IPS DF 6.9 (cell line): Measurements from ENCODE around the gene PPM1H.
"Not testable (repeated sequence)": the region's sequence is repeated elsewhere in the genome, so short reads cannot be mapped to it uniquely, and the experiment has no call there.

Source experiments
- DNase-seq: peaks from one replicate; pipeline ENCODE4 v3.0.0-alpha.2; 2013; ENCODE audit warnings: low read depth, low spot score
- H3K27ac ChIP-seq: one replicate; pipeline ENCODE4 v1.5.1; 2013; ENCODE audit warnings: low read length, control low read depth
- H3K27me3 ChIP-seq: 2 replicates; pipeline ENCODE4 v1.6.1; 2013; ENCODE audit warnings: mild to moderate bottlenecking, low read length; ENCODE audit not compliant: control insufficient read depth, insufficient read depth
- H3K36me3 ChIP-seq: 2 replicates; pipeline ENCODE4 v1.6.1; 2013; ENCODE audit warnings: low read length; ENCODE audit not compliant: control insufficient read depth, insufficient read depth
- H3K4me1 ChIP-seq: 2 replicates; pipeline ENCODE4 v1.6.1; 2013; ENCODE audit warnings: low read length; ENCODE audit not compliant: control insufficient read depth, insufficient read depth
- H3K4me3 ChIP-seq: 2 replicates; pipeline ENCODE4 v1.5.1; 2013; ENCODE audit warnings: mild to moderate bottlenecking, low read length
- H3K9me3 ChIP-seq: 2 replicates; pipeline ENCODE4 v1.6.1; 2013; ENCODE audit warnings: low read length, inconsistent platforms; ENCODE audit not compliant: control insufficient read depth, insufficient read depth
- WGBS: extraction: QIAGEN DNeasy Blood & Tissue Kit; methylation state at CpG from one replicate; pipeline ENCODE4 v1.1.7; 2013; ENCODE audit warnings: mixed read lengths, missing lambda C conversion rate; ENCODE audit not compliant: insufficient read length, insufficient coverage; 5-methylcytosine and 5-hydroxymethylcytosine counted together

The PPM1H gene

GRCh38 chr12:62762645-62763044 lies 172.3 kb downstream of the PPM1H start:
- Histone ChIP-seq H3K4me1 (no peaks in the 10 kb centered on the region), H3K4me3 (no peak overlapping the region), H3K27ac (no peak overlapping the region), H3K27me3 (no peaks in the 10 kb centered on the region), H3K36me3 (no peaks in the 10 kb centered on the region), H3K9me3 (no peaks in the 10 kb centered on the region; the same call in 1 of the 2 replicates)
- whole genome bisulfite sequencing = no CpG with 5 or more reads among the region's 3 CpGs
- no peak for DNase-seq

- Histone ChIP-seq H3K4me1 (no peaks in the 10 kb centered on the region), H3K27me3 (no peaks in the 10 kb centered on the region), H3K4me3 (no peak overlapping the region), H3K36me3 (no peaks in the 10 kb centered on the region), H3K9me3 (no peaks in the 10 kb centered on the region; the same call in 1 of the 2 replicates), H3K27ac (no peak overlapping the region)
- no CpG with 5 or more reads among the region's 5 CpGs for WGBS
- no peak for DNase-seq
Observed at GRCh38 chr12:62761658-62762057, 173.3 kb downstream of the PPM1H start.

DNA sequence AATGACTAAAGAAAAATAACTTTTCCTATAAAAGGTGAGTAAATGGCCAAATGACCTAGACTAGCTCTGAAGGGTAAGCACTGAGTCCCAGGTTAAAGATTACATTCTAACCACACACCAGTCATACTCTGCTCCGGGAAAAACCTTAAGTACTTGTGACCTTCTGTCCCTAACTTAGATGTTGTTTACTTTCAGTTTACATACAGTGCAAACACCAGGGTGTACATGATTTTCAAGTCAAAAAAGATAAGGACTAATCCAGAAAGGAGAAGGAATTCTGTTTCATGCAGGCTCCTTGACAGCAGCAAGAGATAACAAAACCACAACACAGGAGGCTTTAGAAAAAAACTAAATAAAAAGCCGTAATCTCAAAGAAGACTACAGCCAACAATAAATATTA lies 174.2 kb downstream of the PPM1H start:
- Histone ChIP-seq H3K36me3 (no peaks in the 10 kb centered on the region), H3K4me3 (no peak overlapping the region), H3K27ac (no peak overlapping the region), H3K4me1 (no peaks in the 10 kb centered on the region), H3K27me3 (no peaks in the 10 kb centered on the region), H3K9me3 (no peaks in the 10 kb centered on the region; the same call in 1 of the 2 replicates)
- WGBS = no CpG with 5 or more reads among the region's 2 CpGs
- DNase-seq = no peak

GRCh38 chr12:62760341-62760740 lies 174.6 kb downstream of the PPM1H start:
- WGBS = no CpG with 5 or more reads among the region's 3 CpGs
- not testable (repeated sequence) for DNase-seq, H3K4me1 ChIP-seq, H3K9me3 ChIP-seq, H3K27me3 ChIP-seq, H3K4me3 ChIP-seq, H3K27ac ChIP-seq, H3K36me3 ChIP-seq

DNA sequence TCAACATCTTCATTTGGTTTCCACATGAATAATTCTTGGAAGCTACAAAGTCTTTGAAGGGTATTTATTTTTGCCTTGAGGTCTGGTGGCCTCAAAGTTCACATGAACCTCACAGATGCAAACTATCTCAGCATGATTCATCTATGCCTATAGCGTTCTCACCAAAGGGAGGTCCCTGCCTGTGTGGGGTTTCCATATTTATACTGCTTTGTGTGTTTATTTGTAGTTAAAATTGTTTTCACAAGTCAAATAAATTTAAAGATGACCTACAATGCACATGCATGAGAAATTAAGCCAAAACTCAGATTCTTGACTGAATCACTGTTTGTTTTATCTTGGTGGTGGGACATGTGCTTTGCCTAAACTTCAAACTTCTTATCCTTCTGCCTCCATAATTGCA lies 176.7 kb downstream of the PPM1H start:
- no peaks in the 10 kb centered on the region for H3K27me3 ChIP-seq
- DNase-seq = no peak
- H3K36me3 ChIP-seq = peaks cover 5% of the 10 kb centered on the region; the same call in 1 of the 2 replicates
- no peaks in the 10 kb centered on the region for H3K4me1 ChIP-seq
- no peaks in the 10 kb centered on the region; the same call in 1 of the 2 replicates for H3K9me3 ChIP-seq
- H3K27ac ChIP-seq = no peak overlapping the region
- no CpG with 5 or more reads among the region's 1 CpG for WGBS
- no peak overlapping the region for H3K4me3 ChIP-seq

GRCh38 chr12:62757048-62757447 lies 177.9 kb downstream of the PPM1H start:
- no CpG with 5 or more reads among the region's 2 CpGs for WGBS

DNA sequence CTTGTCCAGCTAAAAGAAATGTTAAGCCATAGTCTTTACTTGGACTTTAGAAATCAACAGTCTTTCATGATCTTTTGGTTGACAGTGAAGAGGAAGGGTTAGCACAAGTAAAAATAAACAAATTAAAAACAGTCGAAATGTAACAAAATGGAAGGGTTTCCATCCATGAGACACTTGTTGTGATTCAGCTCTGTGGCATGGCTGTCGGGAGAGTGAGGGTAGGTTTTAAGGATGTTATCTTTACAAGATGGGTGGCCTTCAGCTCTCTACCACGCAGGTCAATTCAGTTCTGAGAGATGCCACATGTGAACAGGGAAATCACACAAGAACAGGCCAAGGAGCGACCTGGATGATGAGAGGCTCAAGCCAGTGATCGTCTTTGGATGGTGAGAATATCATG lies 180.2 kb downstream of the PPM1H start:
- Histone ChIP-seq H3K27me3 (no peaks in the 10 kb centered on the region), H3K4me1 (no peaks in the 10 kb centered on the region), H3K4me3 (no peak overlapping the region), H3K9me3 (no peaks in the 10 kb centered on the region; the same call in 1 of the 2 replicates), H3K27ac (no peak overlapping the region), H3K36me3 (peaks cover 5% of the 10 kb centered on the region; the same call in 1 of the 2 replicates)
- no CpG with 5 or more reads among the region's 5 CpGs for WGBS
- DNase-seq = no peak

More at GRCh38 chr12:62757048-62757447, 177.9 kb downstream of the PPM1H start:
- Histone ChIP-seq H3K9me3 (no peaks in the 10 kb centered on the region; the same call in 1 of the 2 replicates), H3K27me3 (no peaks in the 10 kb centered on the region), H3K4me1 (no peaks in the 10 kb centered on the region), H3K36me3 (peaks cover 5% of the 10 kb centered on the region; the same call in 1 of the 2 replicates), H3K4me3 (no peak overlapping the region), H3K27ac (no peak overlapping the region)
- DNase-seq = no peak

GRCh38 chr12:62751810-62752155 lies 183.2 kb downstream of the PPM1H start:
- Histone ChIP-seq H3K36me3 (peaks cover 5% of the 10 kb centered on the region; the same call in 1 of the 2 replicates), H3K9me3 (no peaks in the 10 kb centered on the region), H3K4me1 (no peaks in the 10 kb centered on the region), H3K27me3 (no peaks in the 10 kb centered on the region), H3K4me3 (no peak overlapping the region), H3K27ac (no peak overlapping the region)
- no peak for DNase-seq
- WGBS = no CpG with 5 or more reads among the region's 2 CpGs

GRCh38 chr12:62750941-62751809 lies 183.8 kb downstream of the PPM1H start:
- Histone ChIP-seq H3K9me3 (no peaks in the 10 kb centered on the region), H3K27me3 (no peaks in the 10 kb centered on the region), H3K36me3 (peaks cover 5% of the 10 kb centered on the region; the same call in 1 of the 2 replicates), H3K4me1 (no peaks in the 10 kb centered on the region), H3K27ac (no peak overlapping the region), H3K4me3 (no peak overlapping the region)
- WGBS = no CpG with 5 or more reads among the region's 10 CpGs
- DNase-seq = no peak

GRCh38 chr12:62749586-62749985 lies 185.4 kb downstream of the PPM1H start:
- DNase-seq = no peak
- WGBS = no CpG with 5 or more reads among the region's 1 CpG
- H3K36me3 ChIP-seq = no peaks in the 10 kb centered on the region
- no peak overlapping the region for H3K4me3 ChIP-seq
- H3K27ac ChIP-seq = no peak overlapping the region
- H3K4me1 ChIP-seq = no peaks in the 10 kb centered on the region; the same call in 1 of the 2 replicates
- H3K27me3 ChIP-seq = no peaks in the 10 kb centered on the region
- H3K9me3 ChIP-seq = no peaks in the 10 kb centered on the region
